GM12873 (cell line): ENCODE data around the gene ACOX3.

Experiments used
- TF ChIP-seq, protein P1 (sequence below): IDR thresholded peaks from 2 replicates; pipeline ENCODE4 v1.5.1; 2012; ENCODE audit warnings: low read depth, mild to moderate bottlenecking, moderate library complexity, low read length, control low read depth; ENCODE audit not compliant: insufficient read depth; ENCODE audit errors: missing control alignments

Gene ACOX3

GRCh38 chr4:8350841-8351461 is 89.6 kb downstream of the ACOX3 start:
- TF ChIP-seq, protein P1, sequence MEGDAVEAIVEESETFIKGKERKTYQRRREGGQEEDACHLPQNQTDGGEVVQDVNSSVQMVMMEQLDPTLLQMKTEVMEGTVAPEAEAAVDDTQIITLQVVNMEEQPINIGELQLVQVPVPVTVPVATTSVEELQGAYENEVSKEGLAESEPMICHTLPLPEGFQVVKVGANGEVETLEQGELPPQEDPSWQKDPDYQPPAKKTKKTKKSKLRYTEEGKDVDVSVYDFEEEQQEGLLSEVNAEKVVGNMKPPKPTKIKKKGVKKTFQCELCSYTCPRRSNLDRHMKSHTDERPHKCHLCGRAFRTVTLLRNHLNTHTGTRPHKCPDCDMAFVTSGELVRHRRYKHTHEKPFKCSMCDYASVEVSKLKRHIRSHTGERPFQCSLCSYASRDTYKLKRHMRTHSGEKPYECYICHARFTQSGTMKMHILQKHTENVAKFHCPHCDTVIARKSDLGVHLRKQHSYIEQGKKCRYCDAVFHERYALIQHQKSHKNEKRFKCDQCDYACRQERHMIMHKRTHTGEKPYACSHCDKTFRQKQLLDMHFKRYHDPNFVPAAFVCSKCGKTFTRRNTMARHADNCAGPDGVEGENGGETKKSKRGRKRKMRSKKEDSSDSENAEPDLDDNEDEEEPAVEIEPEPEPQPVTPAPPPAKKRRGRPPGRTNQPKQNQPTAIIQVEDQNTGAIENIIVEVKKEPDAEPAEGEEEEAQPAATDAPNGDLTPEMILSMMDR: no peak

GRCh38 chr4:8350352-8350751 is 90.2 kb downstream of the ACOX3 start:
- TF ChIP-seq, protein P1: no peak

DNA sequence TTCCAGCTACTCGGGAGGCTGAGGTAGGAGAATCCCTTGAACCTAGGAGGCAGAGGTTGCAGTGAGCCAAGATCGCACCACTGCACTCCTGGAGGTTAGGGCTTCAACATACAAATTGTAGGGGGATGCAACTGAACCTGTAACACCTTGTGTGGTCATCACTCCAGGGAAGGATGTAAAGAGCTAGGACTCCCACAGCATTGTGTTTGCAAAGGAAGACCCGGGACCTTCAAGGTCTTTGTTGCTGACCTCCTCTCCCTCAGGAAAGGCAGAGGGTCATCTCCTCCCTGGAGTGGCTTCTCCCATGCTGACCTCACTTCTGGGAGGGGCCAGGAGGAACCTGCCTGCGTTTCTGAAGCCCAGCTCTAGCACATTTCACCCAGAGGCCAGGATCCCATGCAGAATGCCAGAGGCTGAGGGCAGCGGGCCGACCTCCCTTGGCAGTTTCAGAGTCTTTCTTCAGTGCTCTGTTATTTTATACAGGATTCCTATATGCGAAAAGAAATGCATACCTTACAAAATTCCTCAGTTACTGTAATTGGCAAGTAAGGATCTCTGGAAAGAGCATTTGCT is 90.8 kb downstream of the ACOX3 start:
- TF ChIP-seq, protein P1: no peak

GRCh38 chr4:8348071-8348470 is 92.5 kb downstream of the ACOX3 start:
- TF ChIP-seq, protein P1: no peak

DNA sequence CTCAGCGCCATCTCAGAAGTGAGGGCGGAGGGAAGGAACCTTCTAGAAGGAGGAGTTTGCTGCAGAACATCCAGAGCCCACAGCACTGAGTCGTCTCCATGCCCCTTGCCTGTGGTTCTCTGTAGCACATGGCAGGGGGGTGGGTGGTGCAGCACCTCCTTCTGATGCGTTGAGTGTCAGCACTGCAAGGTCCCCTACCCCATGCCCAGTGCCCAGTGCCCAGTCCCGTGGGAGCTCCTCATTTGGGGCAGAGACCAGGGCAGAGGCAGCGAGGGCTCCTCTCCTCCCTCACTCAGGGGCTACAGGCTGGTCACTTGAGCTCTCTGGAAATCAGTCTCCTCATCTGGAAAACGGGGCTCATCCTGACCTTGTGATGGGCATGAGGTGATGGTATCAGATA is 92.9 kb downstream of the ACOX3 start:
- TF ChIP-seq, protein P1: no peak

DNA sequence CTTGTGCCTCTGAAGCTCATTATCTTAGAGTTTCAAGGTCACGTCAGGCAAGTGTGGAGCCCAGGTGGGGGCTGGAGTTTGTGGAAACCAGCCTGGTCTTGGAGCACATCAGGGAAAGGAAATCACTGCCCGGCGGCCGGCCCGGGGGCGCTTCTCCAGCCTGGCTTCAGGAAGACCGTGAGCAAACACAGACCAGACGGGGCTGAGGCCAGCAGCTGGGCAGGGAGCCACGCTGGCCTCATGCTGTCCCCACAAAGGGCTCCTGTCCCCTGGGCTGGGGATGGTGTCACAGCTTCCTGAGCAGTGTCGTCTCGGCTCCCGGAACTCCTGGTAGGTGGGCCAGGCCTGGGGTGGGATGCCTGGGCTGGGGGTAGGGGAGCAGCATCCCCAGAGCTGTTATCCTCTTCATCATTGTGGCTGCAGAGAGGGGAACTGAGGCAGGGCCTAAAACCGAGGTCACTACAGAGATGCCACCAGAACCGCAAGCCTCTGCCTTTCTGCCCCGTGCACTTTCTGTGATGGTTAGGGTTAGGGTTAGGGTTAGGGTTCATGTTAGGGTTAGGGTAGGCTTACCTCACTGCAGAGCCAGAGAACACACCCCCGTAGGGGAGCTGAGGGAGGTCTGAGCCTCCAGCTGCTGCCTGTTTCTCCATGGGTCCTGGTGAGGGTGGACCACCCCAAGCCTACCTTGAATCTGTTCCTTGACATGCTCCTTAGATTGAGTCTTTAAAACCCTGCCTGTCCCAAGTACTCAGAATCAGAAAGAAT is 93.5 kb downstream of the ACOX3 start:
- TF ChIP-seq, protein P1: no peak
